Measurements from ENCODE around the gene VEGFA. TPM values are rescaled to one million over a fixed set of nuclear protein-coding genes. Genes with fewer than 3 reads are reported as not detected.

Gene VEGFA
- polyA plus RNA-seq, 1 donor from 2014 or later: 0.19 TPM

- Mint-ChIP-seq H3K4me3 (peak overlapping the region in 1 of 4 donors; percentile 35), H3K36me3 (no peaks in the 10 kb centered on the region), H3K27me3 (no peaks in the 10 kb centered on the region), H3K27ac (no peak overlapping the region), H3K4me1 (peaks cover 0 to 11% (median 10%) of the 10 kb centered on the region in 3 donors), H3K9me3 (no peaks in the 10 kb centered on the region)
These were observed 33.2 kb downstream of the VEGFA start for GRCh38 chr6:43803055-43803782.

DNA sequence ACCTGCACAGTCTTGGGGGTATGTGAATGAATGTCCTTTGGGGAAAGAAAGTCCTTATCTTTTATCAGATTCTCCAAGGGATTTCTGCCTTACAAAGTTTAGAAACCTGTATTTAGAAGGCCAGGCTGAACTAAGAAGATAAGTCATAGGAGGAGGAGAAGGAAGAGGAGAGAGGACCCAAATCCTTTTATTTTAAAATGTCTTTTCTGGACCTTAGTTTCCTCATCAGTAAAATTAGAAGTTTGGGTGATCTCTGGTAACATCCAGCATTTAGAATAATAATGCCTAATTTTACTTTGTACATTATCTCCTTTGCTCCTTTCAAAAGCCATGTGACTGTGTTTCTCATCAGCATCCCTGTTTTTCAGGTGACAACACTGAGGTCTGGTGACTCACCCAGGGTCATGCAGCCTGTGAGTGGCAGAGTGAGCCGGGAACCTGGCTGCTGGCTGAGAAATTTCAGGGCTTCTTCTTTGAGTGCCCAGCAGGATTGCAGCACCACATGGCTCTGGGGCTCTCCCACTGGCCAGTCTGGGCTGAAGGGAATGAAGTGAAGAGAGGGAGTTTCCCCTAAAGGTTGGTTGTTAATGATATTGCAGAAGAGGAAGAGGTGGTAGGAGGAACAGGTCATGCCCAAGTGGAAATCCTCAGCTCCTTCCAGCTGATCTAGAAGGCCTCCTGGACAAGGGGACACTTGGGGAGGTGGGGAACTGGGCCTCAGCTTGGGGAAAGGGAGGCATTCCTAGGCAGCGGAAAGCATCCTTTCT is 34.0 kb downstream of the VEGFA start:
- H3K9me3 Mint-ChIP-seq: no peaks in the 10 kb centered on the region
- peak overlapping the region in 1 of 4 donors; percentile 35 for H3K4me3 Mint-ChIP-seq
- H3K27ac Mint-ChIP-seq: no peak overlapping the region
- H3K36me3 Mint-ChIP-seq: no peaks in the 10 kb centered on the region
- H3K4me1 Mint-ChIP-seq: peaks cover 0 to 10% (median 10%) of the 10 kb centered on the region in 3 donors
- no peaks in the 10 kb centered on the region for H3K27me3 Mint-ChIP-seq

DNA sequence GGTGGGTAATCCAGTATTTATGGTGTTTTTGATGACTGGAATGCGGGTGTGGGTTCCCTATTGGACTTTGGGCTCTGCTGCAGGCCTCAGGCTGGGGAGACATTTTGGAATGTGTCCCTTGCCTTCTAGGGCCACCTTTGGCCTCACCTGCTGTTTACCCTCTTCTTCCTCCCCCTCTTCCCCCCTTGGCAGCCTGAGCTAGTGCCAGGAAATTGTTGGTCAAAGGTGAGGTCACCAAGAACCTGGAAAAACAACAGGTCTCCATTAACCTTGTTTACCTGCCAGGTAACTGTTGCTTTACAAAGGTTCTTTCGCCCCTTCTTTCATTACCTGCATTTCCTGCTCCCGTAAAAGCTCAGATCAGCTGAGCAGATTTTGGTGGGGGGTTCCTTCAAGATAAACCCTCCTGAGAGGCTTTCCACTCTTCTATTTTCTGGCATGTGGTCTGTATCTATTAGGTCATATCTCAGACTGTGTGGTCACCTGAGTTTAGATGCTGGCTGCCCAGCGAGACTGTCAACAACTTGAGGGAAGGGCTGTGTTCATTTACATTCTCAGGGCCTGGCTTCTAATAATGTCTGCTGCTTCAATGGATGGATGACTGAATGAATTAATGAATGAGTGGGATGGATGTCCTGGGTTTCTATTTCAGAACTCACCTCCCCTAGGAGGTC is 34.7 kb downstream of the VEGFA start:
- Mint-ChIP-seq H3K36me3 (no peaks in the 10 kb centered on the region), H3K4me1 (peaks cover 0 to 5% (median 5%) of the 10 kb centered on the region in 3 donors), H3K9me3 (no peaks in the 10 kb centered on the region), H3K27ac (no peak overlapping the region), H3K4me3 (no peak overlapping the region), H3K27me3 (no peaks in the 10 kb centered on the region)

- Mint-ChIP-seq H3K27me3 (no peaks in the 10 kb centered on the region), H3K36me3 (no peaks in the 10 kb centered on the region), H3K4me1 (no peaks in the 10 kb centered on the region), H3K4me3 (no peak overlapping the region), H3K27ac (no peak overlapping the region), H3K9me3 (no peaks in the 10 kb centered on the region)
These were observed 35.7 kb downstream of the VEGFA start for GRCh38 chr6:43805699-43806042.

- Mint-ChIP-seq H3K4me3 (no peak overlapping the region), H3K9me3 (no peaks in the 10 kb centered on the region), H3K4me1 (no peaks in the 10 kb centered on the region), H3K36me3 (no peaks in the 10 kb centered on the region), H3K27ac (no peak overlapping the region), H3K27me3 (no peaks in the 10 kb centered on the region)
These were observed 36.2 kb downstream of the VEGFA start for GRCh38 chr6:43806043-43806757.

DNA sequence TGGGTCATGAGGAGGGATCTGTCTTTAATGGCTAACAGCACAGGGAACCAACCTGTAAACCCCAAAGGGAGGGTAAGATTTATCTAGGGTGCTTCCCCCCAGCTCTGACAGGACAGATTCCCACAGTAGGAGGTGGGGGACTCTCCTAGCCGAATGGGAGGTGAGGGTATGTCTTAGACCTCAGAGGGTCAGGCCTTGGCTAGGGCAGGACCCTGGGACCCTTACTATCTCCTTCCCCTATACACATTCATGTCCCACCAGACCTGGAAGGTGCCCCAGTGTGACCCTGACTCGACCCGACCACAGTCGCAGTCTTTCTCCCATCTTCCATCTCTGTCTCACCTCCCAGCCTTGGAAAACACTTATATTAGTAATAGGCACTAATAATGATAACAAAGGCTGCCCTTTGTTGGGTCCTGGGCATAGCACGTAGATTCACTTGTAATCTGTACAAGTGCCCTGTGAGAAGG is 36.8 kb downstream of the VEGFA start:
- Mint-ChIP-seq H3K27ac (no peak overlapping the region), H3K4me3 (no peak overlapping the region), H3K27me3 (peaks cover 1% of the 10 kb centered on the region), H3K4me1 (no peaks in the 10 kb centered on the region), H3K36me3 (no peaks in the 10 kb centered on the region), H3K9me3 (no peaks in the 10 kb centered on the region)

- H3K4me3 Mint-ChIP-seq: no peak overlapping the region
These were observed 37.4 kb downstream of the VEGFA start for GRCh38 chr6:43807228-43808061.

DNA sequence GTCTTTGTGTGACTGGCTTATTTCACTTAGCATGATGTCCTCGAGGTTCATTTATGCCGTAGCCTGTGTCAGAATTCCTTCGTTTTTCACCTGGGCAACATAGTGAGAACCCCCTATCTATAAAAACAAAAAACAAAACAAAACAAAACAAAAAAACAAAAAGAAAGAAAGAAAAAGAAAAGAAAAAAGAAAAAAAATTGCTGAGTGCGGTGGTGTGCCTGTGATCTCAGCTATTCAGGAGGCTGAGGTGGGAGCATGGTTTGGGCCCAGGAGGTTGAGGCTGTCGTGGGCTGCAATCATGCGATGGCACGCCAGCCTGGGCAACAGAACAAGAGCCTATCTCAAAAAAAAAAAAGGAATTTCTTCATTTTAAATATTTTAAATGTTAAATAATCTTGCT is 38.4 kb downstream of the VEGFA start:
- no peak overlapping the region for H3K4me3 Mint-ChIP-seq
- H3K4me1 Mint-ChIP-seq: no peaks in the 10 kb centered on the region
- peaks cover 1% of the 10 kb centered on the region for H3K27me3 Mint-ChIP-seq
- no peak overlapping the region for H3K27ac Mint-ChIP-seq
- no peaks in the 10 kb centered on the region for H3K36me3 Mint-ChIP-seq
- no peaks in the 10 kb centered on the region for H3K9me3 Mint-ChIP-seq

More at GRCh38 chr6:43807228-43808061, 37.4 kb downstream of the VEGFA start:
- Mint-ChIP-seq H3K4me1 (no peaks in the 10 kb centered on the region), H3K9me3 (no peaks in the 10 kb centered on the region), H3K36me3 (no peaks in the 10 kb centered on the region), H3K27me3 (peaks cover 1% of the 10 kb centered on the region), H3K27ac (no peak overlapping the region)

GRCh38 chr6:43809417-43810305 is 39.6 kb downstream of the VEGFA start:
- Mint-ChIP-seq H3K27ac (no peak overlapping the region), H3K27me3 (peaks cover 1% of the 10 kb centered on the region), H3K9me3 (no peaks in the 10 kb centered on the region), H3K4me1 (no peaks in the 10 kb centered on the region), H3K4me3 (no peak overlapping the region), H3K36me3 (no peaks in the 10 kb centered on the region)

DNA sequence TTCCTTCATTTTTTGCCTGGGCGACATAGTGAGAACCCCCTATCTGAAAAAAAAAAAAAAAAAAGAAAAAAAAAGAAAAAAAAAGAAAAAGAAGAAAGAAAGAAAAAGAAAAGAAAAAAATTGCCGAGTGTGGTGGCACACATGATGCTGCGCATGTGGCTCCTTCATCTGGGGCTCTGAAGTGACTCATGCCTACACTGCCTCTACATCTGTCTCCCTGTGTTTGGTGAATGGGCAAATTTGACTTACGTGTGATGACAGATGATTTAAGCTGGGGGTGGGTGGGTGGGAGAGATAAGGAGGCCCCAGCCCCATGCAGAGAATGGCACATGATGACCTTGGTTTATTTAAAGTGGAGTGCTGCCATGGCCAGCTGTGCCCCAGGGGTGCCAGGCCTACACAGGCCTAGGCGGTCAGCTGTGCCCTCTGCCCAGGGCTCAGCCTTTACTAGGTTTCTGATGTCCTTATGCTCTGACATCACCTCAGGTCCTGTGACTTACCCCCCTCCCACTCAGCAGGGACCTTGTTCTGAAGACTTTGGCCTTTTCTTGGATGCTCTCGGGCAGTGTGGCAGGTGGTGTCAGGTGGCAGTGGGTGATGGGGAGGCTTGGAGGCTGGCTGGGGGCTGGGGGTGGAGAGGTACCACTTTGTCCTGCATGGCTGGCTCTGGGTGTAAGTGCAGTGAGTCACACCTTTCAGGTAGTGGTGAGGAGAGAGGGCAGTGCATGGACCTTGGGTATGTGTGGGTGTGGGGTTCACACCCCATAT is 41.1 kb downstream of the VEGFA start:
- Mint-ChIP-seq H3K27me3 (peaks cover 1% of the 10 kb centered on the region), H3K4me1 (no peaks in the 10 kb centered on the region), H3K36me3 (no peaks in the 10 kb centered on the region), H3K9me3 (no peaks in the 10 kb centered on the region), H3K4me3 (no peak overlapping the region), H3K27ac (no peak overlapping the region)

- H3K9me3 Mint-ChIP-seq: no peaks in the 10 kb centered on the region
- H3K36me3 Mint-ChIP-seq: no peaks in the 10 kb centered on the region
- H3K4me3 Mint-ChIP-seq: no peak overlapping the region
- no peaks in the 10 kb centered on the region for H3K4me1 Mint-ChIP-seq
- H3K27me3 Mint-ChIP-seq: peaks cover 1% of the 10 kb centered on the region
- H3K27ac Mint-ChIP-seq: no peak overlapping the region
These were observed 41.7 kb downstream of the VEGFA start for GRCh38 chr6:43811733-43812099.

DNA sequence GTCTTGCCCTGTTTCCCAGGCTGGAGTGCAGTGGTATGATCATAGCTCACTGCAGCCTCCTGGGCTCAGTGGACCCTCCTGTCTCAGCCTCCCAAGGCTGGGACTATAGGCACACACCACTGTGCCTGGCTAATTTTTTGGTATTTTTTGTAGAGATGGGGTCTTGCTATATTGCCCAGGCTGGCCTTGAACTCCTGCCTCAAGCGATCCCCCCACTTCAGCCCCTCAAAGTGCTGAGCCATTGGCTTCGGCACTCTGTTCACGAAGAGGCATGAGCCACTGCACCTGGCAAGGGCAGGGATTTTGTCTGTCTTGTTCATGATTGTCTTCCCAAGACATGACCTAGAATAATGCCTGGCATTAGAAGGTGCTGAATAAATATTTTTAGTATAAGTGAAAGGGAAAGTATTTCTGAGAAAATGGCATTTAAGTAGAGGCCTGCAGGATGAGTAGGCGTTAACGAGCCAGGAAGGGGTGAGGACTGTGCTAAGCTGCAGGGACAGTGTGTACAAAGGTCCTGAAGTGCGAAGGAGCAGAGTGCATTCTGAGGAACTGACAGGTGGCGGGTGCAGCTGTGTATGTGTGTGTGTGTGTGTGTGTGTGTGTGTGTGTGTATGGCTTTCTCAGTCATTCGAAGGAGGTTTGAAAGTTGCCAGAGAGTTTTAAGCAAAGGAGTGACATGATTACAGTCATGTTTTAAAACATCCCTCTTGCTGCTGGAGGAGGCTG is 43.0 kb downstream of the VEGFA start:
- Mint-ChIP-seq H3K9me3 (no peaks in the 10 kb centered on the region), H3K36me3 (no peaks in the 10 kb centered on the region), H3K4me3 (no peak overlapping the region), H3K27me3 (peaks cover 1% of the 10 kb centered on the region), H3K27ac (peak overlapping the region in 1 of 3 donors; percentile 41), H3K4me1 (no peaks in the 10 kb centered on the region)
